Stimulated activated CD8-positive, alpha-beta memory T cell treated with anti-CD3 and anti-CD28 coated beads, Interleukin-4, amount 100 ng/mL, for 4 hours (primary cell): ENCODE measurements around the gene TOPORS.
A peak's percentile ranks its signal among the peaks of the same experiment; 100 is the strongest.
"Not testable (repeated sequence)": the region's sequence is repeated elsewhere in the genome, so short reads cannot be mapped to it uniquely, and the experiment has no call there.

ENCODE experiments used
- DNase-seq, 2 donors: peaks; one replicate each; pipeline ENCODE4 v3.0.0-alpha.2; 2020; ENCODE audit warnings: low read depth in 2 of 2, low spot score in 1 of 2

The TOPORS gene

DNA sequence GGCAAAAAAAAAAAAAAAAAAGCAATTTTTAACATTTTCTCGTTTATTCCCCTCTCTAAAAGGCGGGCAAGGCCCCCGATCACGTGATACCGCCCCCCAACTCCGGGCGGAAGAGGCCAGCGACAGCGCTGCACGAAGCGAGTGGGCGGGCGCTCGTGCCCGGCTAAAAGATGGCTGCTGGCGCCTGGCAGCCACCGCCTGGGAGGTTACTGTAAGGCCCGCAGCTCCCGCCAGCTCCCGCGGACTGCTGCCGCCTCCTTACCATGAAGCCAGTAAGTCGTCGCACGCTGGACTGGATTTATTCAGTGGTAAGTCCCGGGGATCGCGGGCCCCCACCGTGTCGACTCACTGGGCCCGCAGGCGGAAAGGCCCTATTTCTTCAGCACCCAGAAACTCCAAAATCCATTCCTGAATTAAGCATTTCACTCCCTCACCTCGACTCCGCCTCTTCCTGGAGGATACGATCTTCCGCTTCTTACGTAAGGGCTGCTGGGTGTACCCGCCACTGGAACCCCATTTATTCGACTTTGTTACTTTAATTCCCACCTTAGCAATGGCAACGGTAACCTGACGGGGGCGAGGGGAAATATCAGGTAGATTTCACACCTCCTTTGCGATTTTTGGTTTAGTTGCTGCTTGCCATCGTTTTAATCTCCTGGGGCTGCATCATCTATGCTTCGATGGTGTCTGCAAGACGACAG, at the start of gene TOPORS, which contains the start of gene SMIM27:
Gene TOPORS, minus strand, starts transcription at position 415 of the 701 bp plus-strand sequence. Its CDS starts 150 bp downstream, at position 265.
Gene SMIM27, plus strand, starts transcription at position 156 of the 701 bp plus-strand sequence. Its CDS starts 108 bp downstream, at position 264.
- DNase-seq, result peak; percentile 71 to 84

DNA sequence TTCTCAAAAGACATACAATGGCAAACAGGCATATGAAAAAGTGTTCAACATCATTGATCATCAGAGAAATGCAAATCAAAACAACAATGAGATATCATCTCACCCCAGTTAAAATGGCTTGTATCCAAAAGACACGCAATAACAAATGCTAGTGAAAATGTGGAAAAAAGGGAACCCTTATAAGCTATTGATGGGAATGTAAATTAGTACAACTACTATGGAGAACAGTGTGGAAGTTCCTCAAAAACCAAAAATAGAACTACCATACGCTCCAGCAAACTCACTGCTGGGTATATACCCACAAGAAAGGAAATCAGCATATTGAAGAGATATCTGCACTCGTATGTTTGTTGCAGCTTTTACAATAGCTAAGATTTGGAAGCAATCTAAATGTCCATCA, 46.6 kb upstream of the TOPORS start:
- DNase-seq, result not testable (repeated sequence)

- DNase-seq, result no peak
These were observed 44.5 kb upstream of the TOPORS start for GRCh38 chr9:32596936-32597335.

DNA sequence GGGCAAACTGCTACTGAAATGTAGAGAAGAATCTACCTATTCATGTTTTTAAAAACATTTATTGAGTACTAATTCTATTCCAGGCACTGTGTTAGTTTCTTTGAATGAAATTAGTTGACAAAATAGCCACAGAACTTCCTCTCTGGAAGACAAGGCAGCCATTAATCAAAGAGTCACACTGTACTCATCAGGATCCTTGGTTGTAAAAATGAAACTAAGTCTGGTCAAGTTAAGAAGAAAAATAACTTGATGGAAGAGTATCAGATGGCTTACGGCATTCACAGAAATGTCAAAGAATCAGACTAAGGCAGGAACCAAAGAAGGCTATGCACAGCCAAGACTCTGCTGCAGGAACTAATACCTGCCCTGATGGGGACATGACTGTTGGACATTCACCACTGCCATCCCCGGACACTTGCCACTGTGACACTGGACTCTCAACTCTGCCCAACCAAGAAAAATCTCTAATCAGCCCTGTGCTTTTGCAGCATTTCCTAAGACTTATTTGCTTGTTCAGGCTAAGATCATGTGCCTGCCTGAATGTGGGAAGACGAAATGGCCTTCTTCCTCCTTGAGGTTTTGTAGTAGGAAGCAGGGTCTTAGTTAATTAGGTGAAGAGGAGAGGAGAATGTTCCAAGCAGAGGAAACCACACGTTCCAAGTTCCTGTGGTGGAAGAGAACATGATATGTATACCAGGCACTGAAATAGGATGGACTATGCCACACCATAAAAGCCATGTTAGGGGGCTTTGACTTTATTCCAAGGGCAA, 43.9 kb upstream of the TOPORS start:
- DNase-seq, result no peak

GRCh38 chr9:32590898-32591297, 38.5 kb upstream of the TOPORS start:
- no peak for DNase-seq

- DNase-seq, result no peak
These were observed 38.1 kb upstream of the TOPORS start for GRCh38 chr9:32590476-32590875.

- no peak for DNase-seq
These were observed 36.8 kb upstream of the TOPORS start for GRCh38 chr9:32589083-32589723.

DNA sequence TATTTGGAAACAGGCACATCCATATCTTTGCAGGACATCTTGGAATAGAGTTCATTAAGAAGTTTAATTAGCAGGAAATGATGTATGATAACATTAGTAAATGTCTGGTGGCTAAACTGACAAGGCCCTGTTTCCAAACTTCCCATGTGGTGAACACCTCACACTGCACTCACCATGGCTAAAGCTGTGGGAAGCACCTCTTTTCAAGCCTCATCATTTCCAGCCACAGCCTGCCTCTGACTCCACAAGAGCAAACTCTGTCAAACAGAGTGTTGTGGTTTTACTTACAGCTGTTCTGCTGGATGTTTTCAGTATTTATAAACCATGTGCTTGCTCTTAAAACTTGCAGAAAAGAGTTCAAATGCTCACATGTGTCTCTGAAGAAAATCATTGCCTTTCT, 35.5 kb upstream of the TOPORS start:
- DNase-seq, result no peak

- DNase-seq, result no peak
These were observed 32.4 kb upstream of the TOPORS start for GRCh38 chr9:32584784-32585183.

GRCh38 chr9:32581512-32582143, 29.2 kb upstream of the TOPORS start:
- no peak for DNase-seq

DNA sequence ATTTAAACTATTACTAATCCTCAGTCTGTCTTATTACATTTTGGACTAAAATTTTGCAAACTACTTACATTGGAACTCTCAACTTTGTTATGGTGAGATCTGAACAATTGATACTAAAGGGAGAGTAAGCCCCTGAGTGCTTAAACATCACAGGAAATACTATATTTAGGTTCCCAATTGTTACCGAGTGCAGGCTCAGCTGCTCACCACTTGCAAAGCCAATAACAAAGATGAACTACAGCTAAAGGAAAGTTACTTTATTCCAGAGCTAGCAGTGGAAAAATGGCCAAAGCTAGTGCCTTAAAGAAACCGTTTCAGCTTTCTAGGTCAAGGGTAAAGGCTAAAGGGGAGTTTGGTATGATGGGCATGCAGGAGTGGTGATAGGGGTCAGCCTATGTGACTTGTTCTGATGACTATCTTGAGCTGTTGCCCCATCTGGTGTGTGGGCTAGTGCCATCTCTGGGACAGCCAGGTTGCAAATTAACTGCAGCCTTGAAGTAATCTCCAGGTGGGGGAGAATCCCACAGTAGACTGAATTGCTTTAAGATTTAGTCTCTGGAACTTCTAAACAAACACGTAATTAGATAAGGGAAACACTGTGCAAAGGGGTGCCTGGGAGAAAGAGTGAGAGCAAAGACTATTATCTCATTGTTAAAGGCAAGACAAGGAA, 28.4 kb upstream of the TOPORS start:
- DNase-seq, result no peak

- peak; percentile 55 to 81 for DNase-seq
These were observed 27.4 kb upstream of the TOPORS start for GRCh38 chr9:32579706-32580331.

- DNase-seq, result no peak
These were observed 26.6 kb upstream of the TOPORS start for GRCh38 chr9:32578976-32579375.

- no peak for DNase-seq
These were observed 24.9 kb upstream of the TOPORS start for GRCh38 chr9:32577316-32577715.

DNA sequence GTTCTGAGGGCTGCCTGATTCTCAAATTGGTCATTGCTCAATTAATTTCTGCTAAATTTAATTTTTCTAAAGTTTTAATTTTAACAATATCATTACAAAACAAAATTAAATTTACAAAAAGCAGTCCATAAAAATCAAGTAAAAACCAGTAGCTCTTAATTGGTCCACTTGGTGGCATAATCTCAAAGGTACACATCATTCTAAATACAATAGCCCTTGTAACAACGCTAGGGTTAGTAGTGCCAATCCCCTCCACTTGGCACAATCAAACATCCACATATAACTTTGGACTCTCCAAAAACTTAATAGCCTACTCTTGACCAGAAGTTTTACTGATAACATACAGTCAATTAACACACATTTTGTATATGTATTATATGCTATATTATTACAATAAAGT, 22.5 kb upstream of the TOPORS start:
- no peak for DNase-seq

- no peak for DNase-seq
These were observed 21.4 kb upstream of the TOPORS start for GRCh38 chr9:32573821-32574220.

DNA sequence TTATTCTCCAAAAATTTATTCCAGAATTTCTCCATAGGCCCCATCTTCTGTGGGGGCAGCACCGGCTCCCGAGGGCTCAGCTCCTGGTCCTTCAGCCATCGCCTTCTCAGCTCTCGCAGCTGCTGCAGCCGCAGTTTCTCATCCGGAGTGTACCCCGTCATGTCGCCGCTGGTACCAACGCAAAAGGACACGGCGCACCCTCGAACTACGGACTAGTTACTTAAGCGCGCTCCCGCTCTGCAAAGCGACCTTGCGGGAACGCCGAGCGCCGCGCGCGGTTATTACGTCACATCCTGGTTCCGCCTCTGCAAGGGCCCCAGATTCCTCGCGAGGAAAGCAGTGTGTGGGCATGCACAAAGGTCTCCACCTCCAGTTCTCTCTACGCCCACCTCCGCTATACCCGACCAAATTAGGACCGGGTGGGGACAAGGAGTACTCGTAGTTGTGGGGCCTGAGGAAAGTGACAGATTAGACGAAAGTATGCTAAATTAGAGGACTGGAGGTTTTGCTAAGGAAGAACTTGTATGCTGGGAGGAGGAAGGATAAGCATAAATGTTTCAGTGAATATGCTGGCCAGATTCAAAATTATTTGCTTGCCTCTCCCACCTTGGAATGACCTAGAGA, 20.6 kb upstream of the TOPORS start, which contains the start of gene NDUFB6:
Gene NDUFB6, minus strand, starts transcription at position 260 of the 624 bp plus-strand sequence. Its CDS starts 99 bp downstream, at position 161.
- peak; percentile 94 for DNase-seq

DNA sequence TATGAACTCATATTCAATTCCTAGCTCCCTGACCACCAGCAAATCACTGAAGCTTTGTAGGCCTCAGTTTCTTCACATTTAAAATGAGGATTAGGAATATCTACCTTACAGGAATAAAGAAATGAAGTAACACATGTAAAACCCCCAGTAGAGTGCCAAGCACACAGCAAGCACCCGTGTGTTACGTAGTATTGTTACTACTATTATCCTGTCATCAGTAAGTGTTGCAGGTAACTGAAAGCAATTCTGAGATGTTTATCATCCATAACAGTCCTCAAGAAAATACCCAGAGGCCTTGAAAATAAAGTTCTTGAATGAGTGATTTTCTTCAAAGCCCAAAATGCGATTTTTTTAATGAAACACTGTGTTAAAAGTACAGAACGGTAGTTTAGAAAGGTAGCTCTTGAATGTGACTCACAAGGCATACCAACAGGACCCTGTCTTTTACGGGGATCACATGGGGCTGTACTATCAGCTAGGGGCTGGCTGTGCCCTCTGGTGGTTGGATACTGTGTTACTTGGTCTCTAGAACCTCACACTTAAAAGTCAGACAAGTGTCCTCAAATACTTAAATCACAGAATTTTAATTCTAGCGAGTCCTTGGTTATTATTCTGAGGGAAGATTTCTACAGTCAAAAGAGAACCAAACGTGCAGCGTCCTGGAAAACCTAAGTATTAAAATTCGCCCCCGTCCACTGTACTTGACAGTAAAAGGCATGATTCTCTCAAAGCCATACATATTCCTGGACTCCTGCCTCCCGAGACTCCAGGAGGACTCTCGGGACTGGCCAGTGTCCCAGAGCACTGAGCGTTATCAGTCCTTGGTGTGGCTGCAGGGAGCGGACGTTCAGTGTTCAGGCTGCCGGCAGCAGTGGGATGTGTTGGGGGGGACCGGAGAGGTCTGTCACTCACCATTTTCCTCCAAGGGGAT, 19.8 kb upstream of the TOPORS start:
- peak in 1 of 2 donors; percentile 47 for DNase-seq

GRCh38 chr9:32570262-32570661, 17.9 kb upstream of the TOPORS start:
- no peak for DNase-seq
